Stomach (tissue), 4 donors: ENCODE data around the gene GOLGA7B.

Experiments
- EP300 ChIP-seq: sonication (generic); formaldehyde crosslinking; IDR thresholded peaks from one replicate; pipeline ENCODE4 v1.6.1; 2017; ENCODE audit warnings: antibody characterized with exemption
- POLR2A ChIP-seq, 4 donors: fragments of 450-650 bp; IDR thresholded peaks; one replicate each; pipeline ENCODE4 v1.6.1; 2016; ENCODE audit warnings: antibody characterized with exemption in 4 of 4, control low read depth in 2 of 4, mild to moderate bottlenecking in 1 of 4, moderate library complexity in 1 of 4
- POLR2AphosphoS5 ChIP-seq, 3 donors: sonication (generic); formaldehyde crosslinking; IDR thresholded peaks; one replicate each; pipeline ENCODE4 v1.6.1; 2016; ENCODE audit warnings: antibody characterized with exemption in 3 of 3
- TF ChIP-seq, protein P1 (sequence below), 7 experiments: fragments of 450-650 bp in 4 of 7; fragments of 200-600 bp in 3 of 7; sonication (generic) in 3 of 7; IDR thresholded peaks; one replicate each; pipeline ENCODE4 v1.5.1; 2016 to 2019; ENCODE audit warnings: antibody characterized with exemption in 7 of 7, control low read depth in 2 of 7, mild to moderate bottlenecking in 1 of 7

DNA sequence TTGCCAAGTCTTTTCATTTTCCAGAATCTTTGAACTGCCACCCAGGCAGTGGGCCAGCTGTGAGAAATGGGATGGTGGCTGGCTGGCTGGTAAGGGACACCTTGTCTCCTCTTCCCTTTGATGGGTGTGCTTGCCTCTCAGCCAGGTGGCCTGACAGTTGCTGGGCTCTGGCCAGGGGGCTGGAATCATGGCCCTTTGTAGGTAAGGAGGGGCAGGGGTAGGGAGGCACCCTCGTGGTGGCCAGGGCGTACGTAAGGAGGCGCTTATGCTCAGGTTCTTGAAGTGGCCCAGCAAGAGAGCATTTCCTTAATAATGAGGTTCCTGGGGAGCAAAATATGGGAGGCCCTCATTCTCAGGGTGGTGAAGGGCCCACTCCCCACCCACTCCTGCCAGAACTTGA, 33.0 kb upstream of the GOLGA7B start:
- TF ChIP-seq, protein P1, sequence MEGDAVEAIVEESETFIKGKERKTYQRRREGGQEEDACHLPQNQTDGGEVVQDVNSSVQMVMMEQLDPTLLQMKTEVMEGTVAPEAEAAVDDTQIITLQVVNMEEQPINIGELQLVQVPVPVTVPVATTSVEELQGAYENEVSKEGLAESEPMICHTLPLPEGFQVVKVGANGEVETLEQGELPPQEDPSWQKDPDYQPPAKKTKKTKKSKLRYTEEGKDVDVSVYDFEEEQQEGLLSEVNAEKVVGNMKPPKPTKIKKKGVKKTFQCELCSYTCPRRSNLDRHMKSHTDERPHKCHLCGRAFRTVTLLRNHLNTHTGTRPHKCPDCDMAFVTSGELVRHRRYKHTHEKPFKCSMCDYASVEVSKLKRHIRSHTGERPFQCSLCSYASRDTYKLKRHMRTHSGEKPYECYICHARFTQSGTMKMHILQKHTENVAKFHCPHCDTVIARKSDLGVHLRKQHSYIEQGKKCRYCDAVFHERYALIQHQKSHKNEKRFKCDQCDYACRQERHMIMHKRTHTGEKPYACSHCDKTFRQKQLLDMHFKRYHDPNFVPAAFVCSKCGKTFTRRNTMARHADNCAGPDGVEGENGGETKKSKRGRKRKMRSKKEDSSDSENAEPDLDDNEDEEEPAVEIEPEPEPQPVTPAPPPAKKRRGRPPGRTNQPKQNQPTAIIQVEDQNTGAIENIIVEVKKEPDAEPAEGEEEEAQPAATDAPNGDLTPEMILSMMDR (IDR thresholded peaks at IDR 0.05): no peak
- TF ChIP-seq POLR2A (IDR thresholded peaks at IDR 0.05) (no peak), EP300 (no peak), POLR2AphosphoS5 (IDR thresholded peaks at IDR 0.05) (no peak)
